Loucy (cell line): Measurements from ENCODE around the gene TSFM.

Source experiments
- H2AFZ ChIP-seq: fragments of 200-600 bp; sonication (generic); 2 replicates; pipeline ENCODE4 v1.6.0; 2016; ENCODE audit warnings: antibody characterized with exemption, mild to moderate bottlenecking, low read length, moderate library complexity
- H3F3A ChIP-seq: fragments of 200-600 bp; 2 replicates; pipeline ENCODE4 v1.6.0; 2016; ENCODE audit warnings: antibody characterized with exemption, low read depth, mild to moderate bottlenecking
- H3K27me3 ChIP-seq: fragments of 200-600 bp; sonication (generic); 2 replicates; pipeline ENCODE4 v1.6.1; 2014; ENCODE audit warnings: low read length, mild to moderate bottlenecking; ENCODE audit not compliant: insufficient read depth, poor library complexity, severe bottlenecking
- H3K36me3 ChIP-seq: fragments of 200-600 bp; sonication (generic); 2 replicates; pipeline ENCODE4 v1.6.1; 2016; ENCODE audit warnings: low read length; ENCODE audit not compliant: insufficient read depth
- H3K4me1 ChIP-seq: fragments of 200-600 bp; sonication (generic); 2 replicates; pipeline ENCODE4 v1.5.1; 2014; ENCODE audit warnings: low read length, mild to moderate bottlenecking; ENCODE audit not compliant: insufficient read depth, poor library complexity, severe bottlenecking
- H3K4me2 ChIP-seq: fragments of 200-600 bp; sonication (generic); 2 replicates; pipeline ENCODE4 v1.6.0; 2014; ENCODE audit warnings: antibody characterized with exemption, low read length, low read depth, mild to moderate bottlenecking; ENCODE audit not compliant: poor library complexity, severe bottlenecking
- H3K4me3 ChIP-seq: fragments of 200-600 bp; sonication (generic); 2 replicates; pipeline ENCODE4 v1.5.1; 2014; ENCODE audit warnings: low read length, mild to moderate bottlenecking, mixed read lengths; ENCODE audit not compliant: poor library complexity, severe bottlenecking
- H3K79me2 ChIP-seq: fragments of 200-600 bp; sonication (generic); 2 replicates; pipeline ENCODE4 v1.6.1; 2014; ENCODE audit warnings: low read length; ENCODE audit not compliant: insufficient read depth
- H3K9ac ChIP-seq: fragments of 200-600 bp; sonication (generic); 2 replicates; pipeline ENCODE4 v1.6.0; 2014; ENCODE audit warnings: mild to moderate bottlenecking, low read depth, low read length, moderate library complexity; ENCODE audit not compliant: poor library complexity, severe bottlenecking
- H3K9me2 ChIP-seq: fragments of 200-600 bp; sonication (generic); replicated peaks from 2 replicates; pipeline ENCODE4 v1.6.1; 2016; ENCODE audit warnings: low read depth, low read length, mixed read lengths
- H3K9me3 ChIP-seq: fragments of 200-600 bp; sonication (generic); 2 replicates; pipeline ENCODE4 v1.6.1; 2014; ENCODE audit warnings: mild to moderate bottlenecking, antibody characterized with exemption, low read length, low read depth; ENCODE audit not compliant: insufficient read depth
- H4K20me1 ChIP-seq: fragments of 200-600 bp; sonication (generic); 2 replicates; pipeline ENCODE4 v1.6.0; 2014; ENCODE audit warnings: antibody characterized with exemption, low read length, mild to moderate bottlenecking; ENCODE audit not compliant: insufficient read depth, poor library complexity, severe bottlenecking
- EZH2phosphoT487 ChIP-seq: fragments of 200-600 bp; IDR thresholded peaks from 2 replicates; pipeline ENCODE4 v1.6.1; 2018; ENCODE audit warnings: antibody characterized with exemption, mild to moderate bottlenecking, moderate library complexity, borderline replicate concordance
- TF ChIP-seq, protein P1 (sequence below): fragments of 200-600 bp; sonication (generic); conservative IDR thresholded peaks from 2 replicates; pipeline ENCODE4 v1.5.1; 2014; ENCODE audit warnings: mild to moderate bottlenecking, antibody characterized with exemption, low read length

Gene TSFM

DNA sequence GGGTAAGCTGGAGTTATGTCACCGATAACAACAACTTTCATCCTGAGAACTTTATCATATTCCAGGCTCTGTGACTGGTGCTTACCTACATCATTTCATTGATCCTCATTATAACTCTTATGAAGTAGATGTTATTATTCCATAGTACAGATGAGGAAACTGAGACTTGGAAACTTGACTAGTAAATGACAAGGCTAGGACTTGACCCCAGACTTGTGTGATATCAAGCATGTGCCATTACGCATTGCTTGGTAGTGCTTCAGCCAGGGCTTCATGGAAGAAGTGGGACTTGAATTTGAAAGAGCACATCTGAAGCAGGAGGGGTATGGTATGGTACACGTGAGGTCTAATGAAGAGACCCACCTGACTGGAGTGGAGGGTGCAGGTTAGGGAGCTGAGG is 24.1 kb downstream of the TSFM start:
- no peak overlapping the region for H3K4me2 ChIP-seq
- no peaks in the 10 kb centered on the region for H3K27me3 ChIP-seq
- no peak overlapping the region for H3K4me3 ChIP-seq
- TF ChIP-seq EZH2phosphoT487 = no peak
- TF ChIP-seq, protein P1, sequence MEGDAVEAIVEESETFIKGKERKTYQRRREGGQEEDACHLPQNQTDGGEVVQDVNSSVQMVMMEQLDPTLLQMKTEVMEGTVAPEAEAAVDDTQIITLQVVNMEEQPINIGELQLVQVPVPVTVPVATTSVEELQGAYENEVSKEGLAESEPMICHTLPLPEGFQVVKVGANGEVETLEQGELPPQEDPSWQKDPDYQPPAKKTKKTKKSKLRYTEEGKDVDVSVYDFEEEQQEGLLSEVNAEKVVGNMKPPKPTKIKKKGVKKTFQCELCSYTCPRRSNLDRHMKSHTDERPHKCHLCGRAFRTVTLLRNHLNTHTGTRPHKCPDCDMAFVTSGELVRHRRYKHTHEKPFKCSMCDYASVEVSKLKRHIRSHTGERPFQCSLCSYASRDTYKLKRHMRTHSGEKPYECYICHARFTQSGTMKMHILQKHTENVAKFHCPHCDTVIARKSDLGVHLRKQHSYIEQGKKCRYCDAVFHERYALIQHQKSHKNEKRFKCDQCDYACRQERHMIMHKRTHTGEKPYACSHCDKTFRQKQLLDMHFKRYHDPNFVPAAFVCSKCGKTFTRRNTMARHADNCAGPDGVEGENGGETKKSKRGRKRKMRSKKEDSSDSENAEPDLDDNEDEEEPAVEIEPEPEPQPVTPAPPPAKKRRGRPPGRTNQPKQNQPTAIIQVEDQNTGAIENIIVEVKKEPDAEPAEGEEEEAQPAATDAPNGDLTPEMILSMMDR = no peak
- no peaks in the 10 kb centered on the region for H3F3A ChIP-seq
- no peaks in the 10 kb centered on the region for H3K9me2 ChIP-seq
- no peak overlapping the region for H3K9ac ChIP-seq
- H2AFZ ChIP-seq = no peak overlapping the region
- H4K20me1 ChIP-seq = no peaks in the 10 kb centered on the region
- no peaks in the 10 kb centered on the region for H3K4me1 ChIP-seq
- H3K36me3 ChIP-seq = peaks cover 17% of the 10 kb centered on the region; the same call in 1 of the 2 replicates
- no peaks in the 10 kb centered on the region for H3K79me2 ChIP-seq
- no peaks in the 10 kb centered on the region for H3K9me3 ChIP-seq

DNA sequence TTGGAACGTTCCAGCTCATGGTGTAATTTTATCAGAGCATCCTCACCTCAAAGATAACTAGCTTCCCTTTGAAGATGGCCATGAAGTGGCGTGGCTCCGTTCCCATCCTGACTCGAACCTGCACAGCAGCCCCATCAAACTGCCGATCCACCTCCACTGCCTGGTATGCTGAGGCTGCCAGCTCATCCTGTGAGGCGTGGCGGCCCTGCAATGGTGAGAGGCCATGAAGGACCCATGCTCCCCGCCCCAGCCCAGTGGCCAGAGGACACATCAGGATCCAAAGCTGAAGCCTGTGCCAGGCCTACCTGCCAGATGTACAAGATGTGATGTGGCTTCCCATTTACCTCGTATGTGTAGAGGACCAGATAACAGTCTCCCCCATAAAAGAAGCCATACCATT is 24.7 kb downstream of the TSFM start:
- no peaks in the 10 kb centered on the region for H3F3A ChIP-seq
- H3K9ac ChIP-seq = no peak overlapping the region
- no peak overlapping the region for H3K4me3 ChIP-seq
- no peaks in the 10 kb centered on the region for H4K20me1 ChIP-seq
- H3K36me3 ChIP-seq = peaks cover 17% of the 10 kb centered on the region; the same call in 1 of the 2 replicates
- H3K4me2 ChIP-seq = no peak overlapping the region
- H3K79me2 ChIP-seq = no peaks in the 10 kb centered on the region
- H2AFZ ChIP-seq = no peak overlapping the region
- H3K4me1 ChIP-seq = no peaks in the 10 kb centered on the region
- no peaks in the 10 kb centered on the region for H3K27me3 ChIP-seq
- no peaks in the 10 kb centered on the region for H3K9me2 ChIP-seq
- no peaks in the 10 kb centered on the region for H3K9me3 ChIP-seq
- TF ChIP-seq, protein P1 = no peak
- TF ChIP-seq EZH2phosphoT487 = no peak

DNA sequence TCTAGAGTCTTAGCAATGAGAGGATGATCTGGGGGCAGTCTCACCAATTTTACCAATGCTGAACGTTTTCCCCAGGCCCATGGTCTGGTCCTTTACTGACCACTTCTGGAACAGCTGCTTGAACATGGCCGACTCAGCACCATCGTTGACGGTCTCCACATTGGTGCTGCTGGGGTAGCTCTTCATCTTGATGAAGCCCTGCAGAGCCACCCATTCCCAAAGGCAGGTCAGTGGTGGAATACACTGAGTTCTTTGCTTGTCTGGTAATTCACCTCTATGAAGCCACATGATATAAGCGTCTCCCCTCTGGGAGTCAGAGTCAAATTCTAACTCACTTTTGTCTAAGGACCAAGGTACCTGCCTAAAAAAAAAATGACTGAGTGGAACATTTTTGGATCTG is 25.8 kb downstream of the TSFM start:
- no peaks in the 10 kb centered on the region for H3K27me3 ChIP-seq
- H2AFZ ChIP-seq = no peak overlapping the region
- TF ChIP-seq EZH2phosphoT487 = no peak
- TF ChIP-seq, protein P1 = no peak
- no peaks in the 10 kb centered on the region for H3F3A ChIP-seq
- no peak overlapping the region for H3K4me2 ChIP-seq
- no peaks in the 10 kb centered on the region for H3K9me2 ChIP-seq
- H3K4me1 ChIP-seq = no peaks in the 10 kb centered on the region
- no peak overlapping the region for H3K9ac ChIP-seq
- H3K4me3 ChIP-seq = no peak overlapping the region
- peaks cover 11% of the 10 kb centered on the region; the same call in 1 of the 2 replicates for H3K36me3 ChIP-seq
- no peaks in the 10 kb centered on the region for H3K9me3 ChIP-seq
- no peaks in the 10 kb centered on the region for H3K79me2 ChIP-seq
- H4K20me1 ChIP-seq = no peaks in the 10 kb centered on the region
